ENCODE results near the gene TLE1. TPM values are rescaled to one million over a fixed set of nuclear protein-coding genes. Genes with fewer than 3 reads are reported as not detected.

TLE1 gene
- total RNA-seq, 6 experiments from 2014 or later, result 6.7 to 15.3 (median 13.0) TPM

DNA sequence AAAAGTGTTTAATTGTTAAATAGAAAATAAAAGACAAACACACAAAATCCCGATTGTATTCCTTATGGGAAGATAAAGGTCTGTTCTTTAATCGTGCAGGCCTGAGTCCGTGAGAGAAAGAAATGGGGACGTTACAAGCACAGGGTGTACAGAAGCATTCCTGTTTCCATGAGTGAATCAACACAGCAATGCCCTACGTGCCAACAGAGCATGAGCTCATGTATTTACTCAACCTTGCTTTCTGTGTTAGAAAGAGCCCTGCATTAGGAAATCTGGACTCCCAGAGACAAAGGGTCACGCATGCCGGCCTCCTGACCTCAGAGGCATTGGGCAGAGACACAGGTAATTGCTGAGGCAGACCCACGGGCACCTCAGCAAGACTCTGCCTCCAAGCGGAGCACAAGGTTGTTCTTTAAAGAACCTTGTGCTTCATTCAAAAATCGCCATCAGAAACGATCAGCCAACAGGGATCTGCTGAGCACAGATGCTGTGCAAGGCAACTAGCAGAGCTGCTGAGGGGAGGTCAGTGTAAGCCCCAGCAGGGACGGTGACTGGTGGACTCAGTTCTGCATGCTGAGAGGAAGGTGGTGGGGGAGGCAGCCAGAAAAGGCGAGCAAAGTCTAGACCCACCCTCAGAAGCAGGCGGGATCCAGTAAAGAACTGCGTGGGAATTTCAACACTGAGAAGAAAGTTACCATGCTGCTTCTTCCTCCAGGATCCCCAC lies 101.0 kb downstream of the TLE1 start:
- TF ChIP-seq, protein P1, sequence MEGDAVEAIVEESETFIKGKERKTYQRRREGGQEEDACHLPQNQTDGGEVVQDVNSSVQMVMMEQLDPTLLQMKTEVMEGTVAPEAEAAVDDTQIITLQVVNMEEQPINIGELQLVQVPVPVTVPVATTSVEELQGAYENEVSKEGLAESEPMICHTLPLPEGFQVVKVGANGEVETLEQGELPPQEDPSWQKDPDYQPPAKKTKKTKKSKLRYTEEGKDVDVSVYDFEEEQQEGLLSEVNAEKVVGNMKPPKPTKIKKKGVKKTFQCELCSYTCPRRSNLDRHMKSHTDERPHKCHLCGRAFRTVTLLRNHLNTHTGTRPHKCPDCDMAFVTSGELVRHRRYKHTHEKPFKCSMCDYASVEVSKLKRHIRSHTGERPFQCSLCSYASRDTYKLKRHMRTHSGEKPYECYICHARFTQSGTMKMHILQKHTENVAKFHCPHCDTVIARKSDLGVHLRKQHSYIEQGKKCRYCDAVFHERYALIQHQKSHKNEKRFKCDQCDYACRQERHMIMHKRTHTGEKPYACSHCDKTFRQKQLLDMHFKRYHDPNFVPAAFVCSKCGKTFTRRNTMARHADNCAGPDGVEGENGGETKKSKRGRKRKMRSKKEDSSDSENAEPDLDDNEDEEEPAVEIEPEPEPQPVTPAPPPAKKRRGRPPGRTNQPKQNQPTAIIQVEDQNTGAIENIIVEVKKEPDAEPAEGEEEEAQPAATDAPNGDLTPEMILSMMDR (IDR thresholded peaks at IDR 0.05), result no peak
- no peak for DNase-seq
- Mint-ChIP-seq H3K4me1 (ENCODE audit: low read depth) (no peaks in the 10 kb centered on the region), H3K27ac (no peak overlapping the region), H3K9me3 (no peaks in the 10 kb centered on the region), H3K27me3 (ENCODE audit: insufficient read depth) (peaks cover 6% of the 10 kb centered on the region), H3K4me3 (no peak overlapping the region), H3K36me3 (ENCODE audit: low read depth) (peaks cover 8% of the 10 kb centered on the region; the same call in 1 of the 2 replicates)

DNA sequence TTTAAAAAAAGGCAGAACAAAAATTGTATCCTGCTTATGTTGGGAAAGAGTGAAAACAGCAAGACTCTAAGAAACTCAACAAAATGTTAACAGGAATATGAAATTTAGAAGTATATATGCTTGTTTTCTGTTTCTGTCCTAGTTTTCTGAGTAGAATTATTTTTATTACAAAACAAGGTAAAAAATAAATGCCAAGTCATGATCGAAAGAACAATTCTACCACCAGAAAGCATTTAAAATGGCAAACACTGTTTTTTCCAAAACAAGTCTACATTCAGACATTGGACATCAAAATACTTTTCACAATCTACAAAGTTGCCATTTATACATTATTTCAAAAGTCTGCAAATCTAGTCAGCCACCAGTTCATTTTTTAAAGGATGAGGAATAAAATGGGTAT lies 102.6 kb downstream of the TLE1 start:
- Mint-ChIP-seq H3K36me3 (ENCODE audit: low read depth) (peaks cover 8% of the 10 kb centered on the region; the same call in 1 of the 2 replicates), H3K9me3 (no peaks in the 10 kb centered on the region), H3K4me1 (ENCODE audit: low read depth) (no peaks in the 10 kb centered on the region), H3K27me3 (ENCODE audit: insufficient read depth) (peaks cover 6% of the 10 kb centered on the region), H3K4me3 (no peak overlapping the region), H3K27ac (no peak overlapping the region)
- no peak for DNase-seq
- TF ChIP-seq, protein P1 (IDR thresholded peaks at IDR 0.05), result no peak

DNA sequence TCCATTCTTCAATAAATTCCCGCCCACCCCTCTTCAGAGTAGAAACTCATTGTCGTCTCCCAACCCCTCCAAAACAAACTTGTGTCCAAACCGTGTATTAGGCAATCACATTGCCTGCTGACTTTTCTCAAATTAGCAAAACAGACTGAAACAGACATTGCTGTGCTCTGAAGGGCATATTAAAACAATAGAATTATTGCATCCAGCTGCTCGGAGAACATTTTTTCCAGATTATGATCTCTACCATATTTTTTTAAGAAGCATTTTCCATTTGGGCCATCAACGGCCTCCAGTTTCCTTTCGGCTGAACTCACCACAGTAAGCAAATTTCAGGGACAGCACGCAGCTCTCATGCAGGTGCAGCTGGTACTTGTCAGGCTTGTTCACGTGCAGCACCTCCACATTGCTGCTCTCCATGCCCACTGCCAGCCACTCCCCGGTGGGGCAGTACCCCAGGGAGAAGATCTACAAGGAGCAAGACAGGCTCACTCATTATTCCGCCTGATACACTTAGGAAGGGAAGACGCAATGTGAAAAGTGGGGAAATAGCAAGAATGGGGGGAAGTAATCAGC lies 104.1 kb downstream of the TLE1 start:
- H3K27me3 Mint-ChIP-seq (ENCODE audit: insufficient read depth), result peaks cover 8% of the 10 kb centered on the region
- TF ChIP-seq, protein P1 (IDR thresholded peaks at IDR 0.05), result no peak
- no peaks in the 10 kb centered on the region for H3K9me3 Mint-ChIP-seq
- no peak overlapping the region for H3K4me3 Mint-ChIP-seq
- DNase-seq, result no peak
- no peaks in the 10 kb centered on the region for H3K4me1 Mint-ChIP-seq (ENCODE audit: low read depth)
- peaks cover 13% of the 10 kb centered on the region; the same call in 1 of the 2 replicates for H3K36me3 Mint-ChIP-seq (ENCODE audit: low read depth)
- no peak overlapping the region for H3K27ac Mint-ChIP-seq

DNA sequence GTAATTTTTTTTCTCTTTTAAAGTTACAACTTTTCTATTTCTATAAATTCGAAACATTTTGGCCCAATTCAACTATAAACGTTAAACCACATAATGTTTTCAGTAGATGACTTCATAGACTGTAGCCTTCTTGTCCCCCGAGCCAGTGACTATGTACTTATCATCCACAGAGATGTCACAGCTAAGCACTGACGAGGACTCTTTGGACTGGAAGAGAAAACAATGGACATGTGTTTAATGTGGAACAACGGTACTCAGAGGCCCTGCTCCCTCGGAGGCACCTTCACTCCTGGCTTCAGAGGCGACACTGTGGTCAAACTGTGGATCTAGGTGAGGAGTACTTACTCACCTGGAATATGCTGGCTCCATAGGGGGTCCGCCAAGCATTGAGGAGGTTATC lies 105.2 kb downstream of the TLE1 start:
- DNase-seq, result no peak
- TF ChIP-seq, protein P1 (IDR thresholded peaks at IDR 0.05), result no peak
- peaks cover 5% of the 10 kb centered on the region for H3K27me3 Mint-ChIP-seq (ENCODE audit: insufficient read depth)
- no peak overlapping the region for H3K4me3 Mint-ChIP-seq
- H3K9me3 Mint-ChIP-seq, result no peaks in the 10 kb centered on the region
- H3K4me1 Mint-ChIP-seq (ENCODE audit: low read depth), result peaks cover 4% of the 10 kb centered on the region
- H3K36me3 Mint-ChIP-seq (ENCODE audit: low read depth), result peaks cover 13% of the 10 kb centered on the region; the same call in 1 of the 2 replicates
- no peak overlapping the region for H3K27ac Mint-ChIP-seq

DNA sequence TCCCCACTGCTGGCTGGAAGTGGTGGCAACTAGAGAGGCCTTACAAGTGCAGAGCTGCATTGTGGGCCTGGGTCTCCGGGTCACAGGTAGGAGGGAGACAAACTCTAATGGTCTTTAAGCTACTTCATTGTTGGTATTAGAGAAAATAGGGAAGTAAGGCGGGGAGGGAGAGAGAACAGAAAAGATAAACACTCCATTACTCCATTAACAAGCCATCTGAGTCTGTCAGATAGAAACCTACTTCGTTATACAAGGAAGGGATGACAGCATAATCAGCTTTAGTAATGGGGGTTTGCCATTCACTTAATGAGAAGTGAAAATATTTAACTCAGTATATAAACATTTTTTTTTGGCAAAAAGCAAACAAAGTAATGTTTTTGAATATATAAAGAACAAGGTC lies 107.4 kb downstream of the TLE1 start:
- H3K27me3 Mint-ChIP-seq (ENCODE audit: insufficient read depth), result peaks cover 2% of the 10 kb centered on the region; the same call in 1 of the 2 replicates
- H3K9me3 Mint-ChIP-seq, result no peaks in the 10 kb centered on the region
- H3K4me3 Mint-ChIP-seq, result no peak overlapping the region
- peaks cover 14% of the 10 kb centered on the region for H3K4me1 Mint-ChIP-seq (ENCODE audit: low read depth)
- DNase-seq, result no peak
- H3K36me3 Mint-ChIP-seq (ENCODE audit: low read depth), result peaks cover 13% of the 10 kb centered on the region; the same call in 1 of the 2 replicates
- no peak overlapping the region for H3K27ac Mint-ChIP-seq
- TF ChIP-seq, protein P1 (IDR thresholded peaks at IDR 0.05), result no peak
